Neural progenitor cell (in vitro differentiated cells): Measurements from ENCODE around the gene ABCC9. TPM values are rescaled to one million over a fixed set of nuclear protein-coding genes. Genes with fewer than 3 reads are reported as not detected.

Experiments
- DNase-seq: peaks from one replicate; pipeline ENCODE4 v3.0.0-alpha.2; 2016; ENCODE audit warnings: low spot score
- H2AFZ ChIP-seq: fragments of 200-600 bp; sonication (generic); replicated peaks from 2 replicates; pipeline ENCODE4 v1.6.1; 2016; ENCODE audit warnings: antibody characterized with exemption
- H3F3A ChIP-seq: fragments of 200-600 bp; sonication (generic); 2 replicates; pipeline ENCODE4 v1.6.1; 2016; ENCODE audit warnings: antibody characterized with exemption, low read depth
- H3K27ac ChIP-seq: fragments of 200-600 bp; sonication (generic); 2 replicates; pipeline ENCODE4 v1.5.1; 2016; ENCODE audit warnings: mild to moderate bottlenecking
- H3K27me3 ChIP-seq: fragments of 200-600 bp; sonication (generic); 2 replicates; pipeline ENCODE4 v1.6.1; 2016; ENCODE audit warnings: mild to moderate bottlenecking, moderate library complexity
- H3K36me3 ChIP-seq: fragments of 200-600 bp; sonication (generic); 2 replicates; pipeline ENCODE4 v1.5.1; 2016
- H3K4me1 ChIP-seq: fragments of 200-600 bp; sonication (generic); 2 replicates; pipeline ENCODE4 v1.6.1; 2016; ENCODE audit warnings: mixed run types
- H3K4me2 ChIP-seq: fragments of 200-600 bp; sonication (generic); 2 replicates; pipeline ENCODE4 v1.6.1; 2016
- H3K4me3 ChIP-seq: fragments of 200-600 bp; sonication (generic); 2 replicates; pipeline ENCODE4 v1.5.1; 2016
- H3K79me2 ChIP-seq: fragments of 200-600 bp; sonication (generic); 2 replicates; pipeline ENCODE4 v1.6.1; 2016; ENCODE audit warnings: low read depth
- H3K9ac ChIP-seq: fragments of 200-600 bp; sonication (generic); 2 replicates; pipeline ENCODE4 v1.6.1; 2016
- H3K9me3 ChIP-seq: fragments of 200-600 bp; sonication (generic); 2 replicates; pipeline ENCODE4 v1.5.1; 2016; ENCODE audit warnings: low read depth
- H4K20me1 ChIP-seq: fragments of 200-600 bp; sonication (generic); 2 replicates; pipeline ENCODE4 v1.6.1; 2016; ENCODE audit warnings: low read depth
- H3K27ac Mint-ChIP-seq: 3 replicates; pipeline ENCODE4 v1.8.0; 2021; ENCODE audit warnings: mixed read lengths
- H3K27me3 Mint-ChIP-seq: 2 replicates; pipeline ENCODE4 v1.8.0; 2022; ENCODE audit warnings: low read depth, mild to moderate bottlenecking, inconsistent platforms, moderate library complexity, mixed read lengths; ENCODE audit not compliant: insufficient read depth
- H3K36me3 Mint-ChIP-seq: 3 replicates; pipeline ENCODE4 v1.8.0; 2021; ENCODE audit warnings: mixed read lengths
- H3K4me1 Mint-ChIP-seq: 3 replicates; pipeline ENCODE4 v1.8.0; 2021; ENCODE audit warnings: mixed read lengths
- H3K4me3 Mint-ChIP-seq: 3 replicates; pipeline ENCODE4 v1.8.0; 2021; ENCODE audit warnings: mild to moderate bottlenecking, moderate library complexity, mixed read lengths
- H3K9me3 Mint-ChIP-seq: 3 replicates; pipeline ENCODE4 v1.8.0; 2020; ENCODE audit warnings: mixed read lengths
- CTCF ChIP-seq: fragments of 200-600 bp; sonication (generic); IDR thresholded peaks from 2 replicates; pipeline ENCODE4 v1.5.1; 2017; ENCODE audit warnings: antibody characterized with exemption, mild to moderate bottlenecking
- EZH2 ChIP-seq: fragments of 200-600 bp; sonication (generic); IDR thresholded peaks from 2 replicates; pipeline ENCODE4 v1.6.1; 2017; ENCODE audit warnings: antibody characterized with exemption, mild to moderate bottlenecking, moderate library complexity
- EZH2phosphoT487 ChIP-seq: fragments of 200-600 bp; sonication (generic); IDR thresholded peaks from 2 replicates; pipeline ENCODE4 v1.6.1; 2017; ENCODE audit warnings: antibody characterized with exemption
- total RNA-seq: library from RNA; depleted of rRNA; stranded (reverse); fragments of >200 nt; gene quantifications from 2 replicates; pipeline ENCODE4 v1.2.3, GENCODE V29; 2015; ENCODE audit warnings: low replicate concordance

ABCC9 gene
- total RNA-seq, 1 donor from 2014 or later: not detected

GRCh38 chr12:21839776-21840175 lies 101.5 kb downstream of the ABCC9 start:
- TF ChIP-seq CTCF (no peak), EZH2phosphoT487 (no peak), EZH2 (no peak)
- DNase-seq: no peak
- Mint-ChIP-seq H3K36me3 (no peaks in the 10 kb centered on the region), H3K27ac (no peak overlapping the region), H3K9me3 (no peaks in the 10 kb centered on the region), H3K27me3 (no peaks in the 10 kb centered on the region), H3K4me3 (no peak overlapping the region), H3K4me1 (no peaks in the 10 kb centered on the region)
- Histone ChIP-seq H4K20me1 (no peaks in the 10 kb centered on the region), H3F3A (no peaks in the 10 kb centered on the region), H3K27ac (no peak overlapping the region), H3K4me2 (no peak overlapping the region), H3K79me2 (no peaks in the 10 kb centered on the region), H3K27me3 (no peaks in the 10 kb centered on the region), H3K9ac (no peak overlapping the region), H3K4me1 (no peaks in the 10 kb centered on the region), H3K36me3 (no peaks in the 10 kb centered on the region), H2AFZ (no peak overlapping the region), H3K9me3 (no peaks in the 10 kb centered on the region), H3K4me3 (no peak overlapping the region)

GRCh38 chr12:21837847-21838246 lies 103.4 kb downstream of the ABCC9 start:
- Histone ChIP-seq H3K27ac (no peak overlapping the region), H3K36me3 (no peaks in the 10 kb centered on the region), H3K4me3 (no peak overlapping the region), H3F3A (no peaks in the 10 kb centered on the region), H3K27me3 (no peaks in the 10 kb centered on the region), H3K79me2 (no peaks in the 10 kb centered on the region), H3K9ac (no peak overlapping the region), H2AFZ (no peak overlapping the region), H3K4me1 (no peaks in the 10 kb centered on the region), H3K9me3 (no peaks in the 10 kb centered on the region), H3K4me2 (no peak overlapping the region), H4K20me1 (no peaks in the 10 kb centered on the region)
- no peak overlapping the region for H3K4me3 Mint-ChIP-seq
- no peak overlapping the region for H3K27ac Mint-ChIP-seq
- DNase-seq: no peak
- no peak for TF ChIP-seq EZH2
- no peak for TF ChIP-seq CTCF
- no peak for TF ChIP-seq EZH2phosphoT487
- no peaks in the 10 kb centered on the region for H3K36me3 Mint-ChIP-seq
- no peaks in the 10 kb centered on the region for H3K27me3 Mint-ChIP-seq
- H3K4me1 Mint-ChIP-seq: no peaks in the 10 kb centered on the region
- H3K9me3 Mint-ChIP-seq: no peaks in the 10 kb centered on the region

- Histone ChIP-seq H2AFZ (no peak overlapping the region), H3K4me1 (no peaks in the 10 kb centered on the region), H3K9me3 (no peaks in the 10 kb centered on the region), H3K36me3 (no peaks in the 10 kb centered on the region), H3F3A (no peaks in the 10 kb centered on the region), H3K27ac (no peak overlapping the region), H4K20me1 (no peaks in the 10 kb centered on the region), H3K27me3 (no peaks in the 10 kb centered on the region), H3K79me2 (no peaks in the 10 kb centered on the region), H3K9ac (no peak overlapping the region), H3K4me2 (no peak overlapping the region), H3K4me3 (no peak overlapping the region)
- Mint-ChIP-seq H3K4me1 (no peaks in the 10 kb centered on the region), H3K4me3 (no peak overlapping the region), H3K27ac (no peak overlapping the region), H3K36me3 (peaks cover 4% of the 10 kb centered on the region), H3K9me3 (no peaks in the 10 kb centered on the region), H3K27me3 (peaks cover 3% of the 10 kb centered on the region)
- DNase-seq: no peak
- no peak for TF ChIP-seq EZH2phosphoT487
These were observed 109.4 kb downstream of the ABCC9 start for GRCh38 chr12:21831791-21832344.

- Histone ChIP-seq H3F3A (no peaks in the 10 kb centered on the region), H2AFZ (no peak overlapping the region), H3K4me3 (no peak overlapping the region), H3K9me3 (no peaks in the 10 kb centered on the region), H3K4me2 (no peak overlapping the region), H3K79me2 (no peaks in the 10 kb centered on the region), H4K20me1 (no peaks in the 10 kb centered on the region), H3K27me3 (no peaks in the 10 kb centered on the region), H3K36me3 (no peaks in the 10 kb centered on the region), H3K4me1 (no peaks in the 10 kb centered on the region), H3K9ac (no peak overlapping the region), H3K27ac (no peak overlapping the region)
- no peaks in the 10 kb centered on the region for H3K4me1 Mint-ChIP-seq
- no peak overlapping the region for H3K4me3 Mint-ChIP-seq
- no peak overlapping the region for H3K27ac Mint-ChIP-seq
- peaks cover 3% of the 10 kb centered on the region for H3K27me3 Mint-ChIP-seq
- H3K36me3 Mint-ChIP-seq: peaks cover 4% of the 10 kb centered on the region
- no peaks in the 10 kb centered on the region for H3K9me3 Mint-ChIP-seq
- TF ChIP-seq EZH2phosphoT487 (no peak), CTCF (no peak), EZH2 (no peak)
- no peak for DNase-seq
These were observed 112.4 kb downstream of the ABCC9 start for GRCh38 chr12:21828779-21829178.
